Measurements from ENCODE around the gene SUSD6.

- TF ChIP-seq YY1 (IDR thresholded peaks at IDR 0.05; ENCODE audit: insufficient read depth, insufficient read length) = no peak
- no peak for TF ChIP-seq ZNF274 (IDR thresholded peaks at IDR 0.05; ENCODE audit: low read depth, low read length)
Measured at GRCh38 chr14:69573831-69574262, 37.5 kb upstream of the SUSD6 start.

All from NT2/D1 (cell line).